IMR-90 (cell line): ENCODE measurements around the gene NLGN2. TPM values are rescaled to one million over a fixed set of nuclear protein-coding genes. Genes with fewer than 3 reads are reported as not detected.

Experiments
- ATAC-seq: fragments of 200-7000 bp; cut with Tn5 transposase; 2 replicates; pipeline ENCODE4 v1.9.1; 2020; ENCODE audit warnings: low read depth, mild to moderate bottlenecking, moderate library complexity
- BruUV-seq: library from RNA; stranded (reverse); fragments of 400-500 nt; replicated peaks from 2 replicates; lab custom pipeline; 2021; lab: Mats Ljungman, UMichigan
- CTCF ChIA-PET: fragments of 300-600 bp; formaldehyde crosslinking; extraction: SDS; loops from one replicate; lab custom pipeline; 2021; ENCODE audit warnings: antibody characterized with exemption; lab: Yijun Ruan, JAX
- POLR2A ChIA-PET: fragments of 300-600 bp; sonication (Branson Sonifier 250); formaldehyde crosslinking; loops from one replicate; lab custom pipeline; 2022; ENCODE audit warnings: antibody characterized with exemption; ENCODE audit not compliant: unreplicated experiment; lab: Charles Lee
- DNase-seq: peaks from one replicate; pipeline ENCODE4 v3.0.0; 2013
- H2AFZ ChIP-seq: replicated peaks from 2 replicates; pipeline ENCODE3; 2013; ENCODE audit warnings: low read length, mild to moderate bottlenecking; ENCODE audit not compliant: poor library complexity
- H2AK5ac ChIP-seq: 2 replicates; pipeline ENCODE4 v1.6.1; 2013; ENCODE audit warnings: low read depth, low read length, inconsistent platforms
- H2AK9ac ChIP-seq: replicated peaks from 2 replicates; pipeline ENCODE3; 2013; ENCODE audit warnings: mild to moderate bottlenecking, low read depth, low read length, moderate library complexity; ENCODE audit not compliant: poor library complexity
- H2BK120ac ChIP-seq: 2 replicates; pipeline ENCODE4 v1.6.1; 2013; ENCODE audit warnings: low read depth, low read length, inconsistent platforms
- H2BK15ac ChIP-seq: 3 replicates; pipeline ENCODE4 v1.6.1; 2013; ENCODE audit warnings: low read depth, low read length, inconsistent platforms
- H2BK20ac ChIP-seq: 2 replicates; pipeline ENCODE4 v1.6.1; 2013; ENCODE audit warnings: low read depth, mild to moderate bottlenecking, inconsistent platforms, low read length, moderate library complexity
- H2BK5ac ChIP-seq: 2 replicates; pipeline ENCODE4 v1.6.1; 2013; ENCODE audit warnings: mild to moderate bottlenecking, low read depth, low read length, inconsistent platforms; ENCODE audit not compliant: poor library complexity, severe bottlenecking
- H3K14ac ChIP-seq: replicated peaks from 2 replicates; pipeline ENCODE4 v1.6.1; 2013; ENCODE audit warnings: low read depth, low read length, inconsistent platforms
- H3K18ac ChIP-seq: 2 replicates; pipeline ENCODE4 v1.6.1; 2013; ENCODE audit warnings: low read depth, low read length, control low read depth
- H3K23ac ChIP-seq: 2 replicates; pipeline ENCODE4 v1.6.1; 2013; ENCODE audit warnings: low read depth, low read length, inconsistent platforms
- H3K27ac ChIP-seq: 2 replicates; pipeline ENCODE4 v1.5.1; 2013; ENCODE audit warnings: mild to moderate bottlenecking, control low read depth, low read length; ENCODE audit not compliant: insufficient read depth
- H3K27me3 ChIP-seq: 2 replicates; pipeline ENCODE4 v1.6.1; 2013; ENCODE audit warnings: low read length; ENCODE audit not compliant: control insufficient read depth, insufficient read depth
- H3K36me3 ChIP-seq: 2 replicates; pipeline ENCODE4 v1.6.1; 2013; ENCODE audit warnings: low read length, mixed read lengths; ENCODE audit not compliant: control insufficient read depth, insufficient read depth
- H3K4ac ChIP-seq: 2 replicates; pipeline ENCODE4 v1.6.1; 2013; ENCODE audit warnings: low read depth, low read length, inconsistent platforms
- H3K4me1 ChIP-seq: 2 replicates; pipeline ENCODE4 v1.6.1; 2013; ENCODE audit warnings: low read length, mixed read lengths; ENCODE audit not compliant: control insufficient read depth, insufficient read depth
- H3K4me2 ChIP-seq: 2 replicates; pipeline ENCODE4 v1.6.1; 2013; ENCODE audit warnings: low read depth, mild to moderate bottlenecking, control low read depth, low read length, moderate library complexity
- H3K4me3 ChIP-seq: 2 replicates; pipeline ENCODE4 v1.5.1; 2013; ENCODE audit warnings: low read depth, mild to moderate bottlenecking, control low read depth, low read length, moderate library complexity; ENCODE audit not compliant: insufficient read depth
- H3K56ac ChIP-seq: 2 replicates; pipeline ENCODE4 v1.6.1; 2013; ENCODE audit warnings: low read length, inconsistent platforms; ENCODE audit not compliant: insufficient read depth; ENCODE audit errors: extremely low read depth
- H3K79me1 ChIP-seq, 2 experiments: 2 replicates each; pipeline ENCODE4 v1.6.1; 2013; ENCODE audit warnings: low read length in 2 of 2, inconsistent platforms in 1 of 2, low read depth in 1 of 2
- H3K9ac ChIP-seq: 2 replicates; pipeline ENCODE4 v1.6.1; 2013; ENCODE audit warnings: low read depth, low read length, control low read depth
- H3K9me1 ChIP-seq: 2 replicates; pipeline ENCODE4 v1.6.1; 2013; ENCODE audit warnings: low read length, inconsistent platforms; ENCODE audit not compliant: insufficient read depth
- H3K9me3 ChIP-seq: 2 replicates; pipeline ENCODE4 v1.6.1; 2013; ENCODE audit warnings: low read length; ENCODE audit not compliant: control insufficient read depth, insufficient read depth
- H4K20me1 ChIP-seq: 2 replicates; pipeline ENCODE4 v1.6.1; 2013; ENCODE audit warnings: low read length, inconsistent platforms; ENCODE audit not compliant: insufficient read depth
- H4K5ac ChIP-seq: 2 replicates; pipeline ENCODE4 v1.6.1; 2013; ENCODE audit warnings: mild to moderate bottlenecking, low read depth, low read length, control low read depth
- H4K8ac ChIP-seq, 2 experiments: 2 replicates each; pipeline ENCODE4 v1.6.1; 2013; ENCODE audit warnings: low read depth in 2 of 2, low read length in 2 of 2, control low read depth in 1 of 2, inconsistent platforms in 1 of 2
- H4K91ac ChIP-seq: 2 replicates; pipeline ENCODE4 v1.6.1; 2013; ENCODE audit warnings: low read depth, low read length, inconsistent platforms; ENCODE audit not compliant: insufficient read depth
- NFE2L2 ChIP-seq: fragments of 150-350 bp; IDR thresholded peaks from 2 replicates; pipeline ENCODE4 v1.6.1; 2016; ENCODE audit warnings: low read depth, mild to moderate bottlenecking, low read length
- WGBS, 2 experiments: methylation state at CpG; one replicate each; pipeline versions ENCODE4 v1.1.5 to v1.1.7; 2013; ENCODE audit warnings: missing lambda C conversion rate in 2 of 2; ENCODE audit not compliant: insufficient read length in 1 of 2; ENCODE audit errors: extremely low coverage in 2 of 2; 5-methylcytosine and 5-hydroxymethylcytosine counted together
- dilution Hi-C: fragments of 300-500 bp; cut with HindIII; formaldehyde crosslinking; loops from one replicate; pipeline ENCODE4 v1.14.3; 2018; ENCODE audit warnings: low sequenced_read_pairs; ENCODE audit not compliant: unreplicated experiment
- in situ Hi-C: fragments of 300-500 bp; cut with MboI; formaldehyde crosslinking; loops from 3 replicates; pipeline ENCODE4 v1.14.3; 2019; ENCODE audit warnings: low sequenced_read_pairs, inconsistent platforms, mixed read lengths
- intact Hi-C: fragments of 100-400 bp; cut with micrococcal nuclease; formaldehyde crosslinking; loops from 2 replicates; pipeline ENCODE4 v1.10.0; 2022
- polyA plus RNA-seq, 3 experiments: library from polyadenylated mRNA; depleted of rRNA; stranded (reverse); fragments of >200 nt; gene quantifications; 2 replicates each; pipeline ENCODE4 v1.2.3, GENCODE V29; 2012; ENCODE audit warnings: low replicate concordance in 1 of 3
- total RNA-seq: library from RNA; depleted of rRNA; stranded (reverse); fragments of >200 nt; gene quantifications from 2 replicates; pipeline ENCODE4 v1.2.3, GENCODE V29; 2012
- TF ChIP-seq, protein P1 (sequence below): fragments of 150-350 bp; IDR thresholded peaks from 2 replicates; pipeline ENCODE4 v1.6.1; 2016; ENCODE audit warnings: low read depth, mild to moderate bottlenecking, low read length, moderate library complexity, borderline replicate concordance

The NLGN2 gene
- total and polyA plus RNA-seq, 2 of the 4 experiments (the other 2 are of a cell fraction), result 1.8 to 38.1 TPM

DNA sequence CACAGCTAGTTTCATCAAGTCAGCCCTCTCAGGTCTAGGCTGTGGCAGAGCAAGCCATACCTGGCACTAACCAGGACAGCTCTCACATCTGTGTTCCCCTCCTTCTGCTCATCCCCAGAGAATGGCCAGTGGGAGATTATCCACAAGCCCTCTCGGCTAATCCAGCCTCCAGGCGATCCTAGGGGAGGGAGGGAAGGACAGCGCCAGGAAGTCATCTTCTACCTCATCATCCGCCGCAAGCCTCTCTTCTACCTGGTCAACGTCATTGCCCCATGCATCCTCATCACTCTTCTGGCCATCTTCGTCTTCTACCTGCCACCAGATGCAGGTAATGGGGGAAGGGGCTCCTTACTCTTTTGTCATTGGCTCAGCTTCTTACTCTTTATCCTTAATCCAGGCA is 40.8 kb downstream of the NLGN2 start:
- Histone ChIP-seq H3K4me2 (no peak overlapping the region), H2BK5ac (no peak overlapping the region), H3K36me3 (no peaks in the 10 kb centered on the region), H3K9me1 (0 out of 2 replicates have a peak, but pooled peaks cover 8% of the 10 kb centered on the region), H2AFZ (no peak overlapping the region), H3K18ac (no peak overlapping the region), H2BK15ac (no peak overlapping the region), H3K4me3 (no peak overlapping the region), H4K20me1 (no peaks in the 10 kb centered on the region), H4K8ac (no peak overlapping the region), H3K23ac (no peak overlapping the region), H3K27ac (no peak overlapping the region), H2BK20ac (no peak overlapping the region), H4K91ac (no peak overlapping the region), H3K56ac (no peak overlapping the region), H3K79me1 (no peaks in the 10 kb centered on the region), H2AK5ac (no peak overlapping the region), H3K4ac (no peak overlapping the region), H3K14ac (no peak overlapping the region), H3K27me3 (peaks cover 27% of the 10 kb centered on the region), H4K5ac (no peak overlapping the region), H2AK9ac (no peak overlapping the region), H3K9me3 (no peaks in the 10 kb centered on the region), H3K4me1 (peaks cover 17% of the 10 kb centered on the region), H3K9ac (no peak overlapping the region), H2BK120ac (no peak overlapping the region)
- no peak for ATAC-seq
- no CpG with 5 or more reads among the region's 7 CpGs for WGBS, 2 experiments
- intact Hi-C loops, result no loop called here
- in situ Hi-C loops, result no loop called here
- ChIA-PET CTCF (no interaction called here), POLR2A (no interaction called here)
- DNase-seq, result no peak
- dilution Hi-C loops, result no loop called here
- no TSS peak for BruUV-seq
- no peak for TF ChIP-seq NFE2L2
- TF ChIP-seq, protein P1, sequence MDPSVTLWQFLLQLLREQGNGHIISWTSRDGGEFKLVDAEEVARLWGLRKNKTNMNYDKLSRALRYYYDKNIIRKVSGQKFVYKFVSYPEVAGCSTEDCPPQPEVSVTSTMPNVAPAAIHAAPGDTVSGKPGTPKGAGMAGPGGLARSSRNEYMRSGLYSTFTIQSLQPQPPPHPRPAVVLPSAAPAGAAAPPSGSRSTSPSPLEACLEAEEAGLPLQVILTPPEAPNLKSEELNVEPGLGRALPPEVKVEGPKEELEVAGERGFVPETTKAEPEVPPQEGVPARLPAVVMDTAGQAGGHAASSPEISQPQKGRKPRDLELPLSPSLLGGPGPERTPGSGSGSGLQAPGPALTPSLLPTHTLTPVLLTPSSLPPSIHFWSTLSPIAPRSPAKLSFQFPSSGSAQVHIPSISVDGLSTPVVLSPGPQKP, result no peak
